Measurements from ENCODE around the gene IFT122. TPM values are rescaled to one million over a fixed set of nuclear protein-coding genes. Genes with fewer than 3 reads are reported as not detected.

Gene IFT122
- total and polyA plus RNA-seq, 2 donors (not counting 3 experiments of a cell fraction or from before 2014, with no cell fraction given), result 38.4 to 41.7 TPM

GRCh38 chr3:129563850-129564535 lies 124.0 kb downstream of the IFT122 start:
- intact Hi-C loops (cut with micrococcal nuclease) (loop anchor here (5.0 kb wide), 1 partner anchor 182 kb away; no protein-coding TSS in a partner anchor), dilution Hi-C loops (cut with MboI; ENCODE audit: extremely low pct_ligation_motif_present, low sequenced_read_pairs) (no loop called here)
- H3K36me3 ChIP-seq (ENCODE audit: control insufficient read depth in 2 of 2, extremely low read depth in 1 of 2, insufficient read depth in 2 of 2, low read length in 2 of 2), result peaks cover 25 to 63% of the 10 kb centered on the region in 2 experiments
- CTCF ChIA-PET, result interaction anchor here (1.0 to 2.6 kb wide), 2 partner anchors 74 to 180 kb away, joined by 5 to 24 read pairs; no protein-coding TSS in a partner anchor
- no peaks in the 10 kb centered on the region for H3K27me3 ChIP-seq (ENCODE audit: control insufficient read depth in 2 of 2, insufficient read depth in 2 of 2, low read length in 2 of 2)
- no peak overlapping the region for H2AFZ ChIP-seq (ENCODE audit: low read depth, low read length)
- no peaks in the 10 kb centered on the region for H3K9me1 ChIP-seq (replicated peaks; ENCODE audit: control insufficient read depth, extremely low read depth, insufficient read depth, low read length)
- H3K9ac ChIP-seq (replicated peaks; ENCODE audit: extremely low read depth, insufficient read depth, low read length), result no peak overlapping the region
- FAIRE-seq (no peak), DNase-seq (ENCODE audit: low read depth, low spot score) (no peak)
- POLR2A ChIA-PET, result no interaction called here
- H3K4me2 ChIP-seq (ENCODE audit: insufficient read depth, low read length), result no peak overlapping the region
- H3K9me3 ChIP-seq (replicated peaks; ENCODE audit: control insufficient read depth, insufficient read depth, low read length), result no peaks in the 10 kb centered on the region
- TF ChIP-seq POLR2AphosphoS5 (IDR thresholded peaks at IDR 0.05; ENCODE audit: insufficient read depth, low read depth, low read length) (peak; percentile 23), MAX (IDR thresholded peaks at IDR 0.05; ENCODE audit: insufficient read depth, insufficient read length) (no peak)
- BruUV-seq (replicated peaks), result no TSS peak
- no peak overlapping the region for H3K4me3 ChIP-seq (replicated peaks in 1 of 3; ENCODE audit: insufficient read depth in 1 of 3, low read depth in 1 of 3, low read length in 3 of 3)
- H3K4me1 ChIP-seq (ENCODE audit: control insufficient read depth, extremely low read depth, insufficient read depth, low read length), result peaks cover 33% of the 10 kb centered on the region
- H3K79me2 ChIP-seq (ENCODE audit: control insufficient read depth, insufficient read depth, low read length), result no peaks in the 10 kb centered on the region
- no peak overlapping the region for H3K27ac ChIP-seq (ENCODE audit: insufficient read depth, low read depth, low read length)
- no peaks in the 10 kb centered on the region for H4K20me1 ChIP-seq (replicated peaks; ENCODE audit: control insufficient read depth, extremely low read depth, insufficient read depth, low read length)

DNA sequence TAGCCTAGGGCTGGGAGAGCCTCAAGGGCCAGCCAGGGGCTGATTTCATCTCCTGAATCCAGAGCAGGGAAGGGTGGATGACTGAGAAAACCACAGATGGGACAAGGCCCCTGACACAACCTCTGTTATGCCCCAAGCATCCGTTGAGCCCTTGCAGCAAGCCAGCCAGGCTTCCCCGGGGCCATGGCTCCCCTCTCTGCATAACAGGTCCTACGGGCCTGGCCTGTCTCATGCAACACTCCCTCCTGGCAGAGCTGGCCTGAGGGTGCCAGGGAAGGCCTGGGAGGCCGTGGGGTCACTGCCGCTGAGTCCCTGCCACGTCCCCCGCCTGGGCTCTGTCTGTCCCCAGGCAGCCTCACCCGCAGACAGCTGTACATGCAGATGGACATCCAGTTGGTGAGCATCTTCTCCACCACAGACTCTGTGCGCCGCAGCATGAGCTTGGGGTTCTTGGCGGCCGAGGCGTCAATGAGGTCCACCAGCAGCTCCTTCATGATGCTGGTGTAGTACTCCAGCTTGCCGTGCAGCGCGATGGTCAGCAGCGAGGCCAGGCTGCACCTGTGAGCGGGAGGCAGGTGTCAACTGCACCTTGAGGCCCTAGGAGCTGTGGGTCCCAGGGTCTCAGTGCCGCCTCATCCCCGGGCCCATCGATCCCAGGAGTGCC lies 125.1 kb downstream of the IFT122 start:
- no peak overlapping the region for H3K4me3 ChIP-seq (replicated peaks in 1 of 3; ENCODE audit: insufficient read depth in 1 of 3, low read depth in 1 of 3, low read length in 3 of 3)
- TF ChIP-seq FOS (IDR thresholded peaks at IDR 0.05; ENCODE audit: borderline replicate concordance, insufficient read depth, low read length), result no peak
- TF ChIP-seq POLR2AphosphoS5 (IDR thresholded peaks at IDR 0.05; ENCODE audit: insufficient read depth, low read depth, low read length), result no peak
- TF ChIP-seq GATA2 (IDR thresholded peaks at IDR 0.05; ENCODE audit: insufficient read depth, insufficient read length, low read depth, low read length), result no peak
- no peak for TF ChIP-seq EZH2 (IDR thresholded peaks at IDR 0.05; ENCODE audit: borderline replicate concordance, low read depth, low read length, severe bottlenecking)
- TF ChIP-seq POLR2A (IDR thresholded peaks at IDR 0.05; ENCODE audit: low read depth, low read length), result no peak
- TF ChIP-seq MYC (IDR thresholded peaks at IDR 0.05; ENCODE audit: low read depth, low read length), result no peak
- TF ChIP-seq JUN (IDR thresholded peaks at IDR 0.05; ENCODE audit: borderline replicate concordance, insufficient read depth, insufficient read length, low read depth), result no peak
- TF ChIP-seq MAX (IDR thresholded peaks at IDR 0.05; ENCODE audit: insufficient read depth, insufficient read length), result no peak
- TF ChIP-seq CTCF (IDR thresholded peaks at IDR 0.05; ENCODE audit: extremely low read depth in 1 of 2, insufficient read depth in 1 of 2, low read depth in 1 of 2, low read length in 2 of 2), result no peak
- no peaks in the 10 kb centered on the region for H4K20me1 ChIP-seq (replicated peaks; ENCODE audit: control insufficient read depth, extremely low read depth, insufficient read depth, low read length)
- H3K27ac ChIP-seq (ENCODE audit: insufficient read depth, low read depth, low read length), result no peak overlapping the region
- ChIA-PET CTCF (interaction anchor here (0.5 to 2.6 kb wide), 6 partner anchors 11 to 359 kb away, joined by 3 to 24 read pairs (median 4); no protein-coding TSS in a partner anchor), POLR2A (interaction anchor here (1.2 kb wide), 1 partner anchor 31 kb away, joined by 3 read pairs; no protein-coding TSS in a partner anchor)
- no peaks in the 10 kb centered on the region for H3K79me2 ChIP-seq (ENCODE audit: control insufficient read depth, insufficient read depth, low read length)
- no peaks in the 10 kb centered on the region for H3K9me3 ChIP-seq (replicated peaks; ENCODE audit: control insufficient read depth, insufficient read depth, low read length)
- no peaks in the 10 kb centered on the region for H3K9me1 ChIP-seq (replicated peaks; ENCODE audit: control insufficient read depth, extremely low read depth, insufficient read depth, low read length)
- no peak overlapping the region for H2AFZ ChIP-seq (ENCODE audit: low read depth, low read length)
- peaks cover 22% of the 10 kb centered on the region for H3K4me1 ChIP-seq (ENCODE audit: control insufficient read depth, extremely low read depth, insufficient read depth, low read length)
- DNase-seq (ENCODE audit: low read depth, low spot score) (no peak), FAIRE-seq (no peak)
- H3K4me2 ChIP-seq (ENCODE audit: insufficient read depth, low read length), result no peak overlapping the region
- BruUV-seq (replicated peaks), result no TSS peak
- H3K27me3 ChIP-seq (ENCODE audit: control insufficient read depth in 2 of 2, insufficient read depth in 2 of 2, low read length in 2 of 2), result no peaks in the 10 kb centered on the region
- intact Hi-C loops (cut with micrococcal nuclease), result loop anchor here (5.0 kb wide), 1 partner anchor 183 kb away; no protein-coding TSS in a partner anchor
- dilution Hi-C loops (cut with MboI; ENCODE audit: extremely low pct_ligation_motif_present, low sequenced_read_pairs), result no loop called here
- H3K9ac ChIP-seq (replicated peaks; ENCODE audit: extremely low read depth, insufficient read depth, low read length), result no peak overlapping the region
- peaks cover 30 to 60% of the 10 kb centered on the region in 2 experiments for H3K36me3 ChIP-seq (ENCODE audit: control insufficient read depth in 2 of 2, extremely low read depth in 1 of 2, insufficient read depth in 2 of 2, low read length in 2 of 2)

All from endothelial cell of umbilical vein (primary cell).